ENCODE data around the gene PLPPR3. TPM values are rescaled to one million over a fixed set of nuclear protein-coding genes. Genes with fewer than 3 reads are reported as not detected.

Gene PLPPR3
- total RNA-seq, 6 experiments from 2014 or later: 0.09 TPM; not detected in 5

- H3K36me3 Mint-ChIP-seq (ENCODE audit: low read depth): no peaks in the 10 kb centered on the region
Measured at GRCh38 chr19:789701-790060, 32.1 kb downstream of the PLPPR3 start.

GRCh38 chr19:788983-789700, 32.6 kb downstream of the PLPPR3 start:
- Mint-ChIP-seq H3K36me3 (ENCODE audit: low read depth) (no peaks in the 10 kb centered on the region), H3K27me3 (ENCODE audit: insufficient read depth) (no peaks in the 10 kb centered on the region), H3K4me3 (peak overlapping the region; percentile 45; the same call in 1 of the 2 replicates), H3K4me1 (ENCODE audit: low read depth) (peaks cover 12% of the 10 kb centered on the region), H3K27ac (peak overlapping the region; percentile 30; the same call in 1 of the 2 replicates), H3K9me3 (no peaks in the 10 kb centered on the region)
- DNase-seq: no peak
- no peak for TF ChIP-seq CTCF (IDR thresholded peaks at IDR 0.05)

More at GRCh38 chr19:789701-790060, 32.1 kb downstream of the PLPPR3 start:
- H3K27ac Mint-ChIP-seq: peak overlapping the region; percentile 30; the same call in 1 of the 2 replicates
- no peaks in the 10 kb centered on the region for H3K27me3 Mint-ChIP-seq (ENCODE audit: insufficient read depth)
- peak overlapping the region; percentile 45; the same call in 1 of the 2 replicates for H3K4me3 Mint-ChIP-seq
- DNase-seq: no peak
- TF ChIP-seq CTCF (IDR thresholded peaks at IDR 0.05): no peak
- H3K9me3 Mint-ChIP-seq: no peaks in the 10 kb centered on the region
- H3K4me1 Mint-ChIP-seq (ENCODE audit: low read depth): peaks cover 12% of the 10 kb centered on the region

- no peak for DNase-seq
- no peaks in the 10 kb centered on the region for H3K9me3 Mint-ChIP-seq
Measured at GRCh38 chr19:788686-788982, 33.1 kb downstream of the PLPPR3 start.

GRCh38 chr19:787536-787935, 34.2 kb downstream of the PLPPR3 start:
- Mint-ChIP-seq H3K4me3 (no peak overlapping the region), H3K4me1 (ENCODE audit: low read depth) (peaks cover 20% of the 10 kb centered on the region), H3K9me3 (no peaks in the 10 kb centered on the region), H3K27me3 (ENCODE audit: insufficient read depth) (no peaks in the 10 kb centered on the region), H3K36me3 (ENCODE audit: low read depth) (no peaks in the 10 kb centered on the region), H3K27ac (no peak overlapping the region)
- no peak for TF ChIP-seq CTCF (IDR thresholded peaks at IDR 0.05)
- DNase-seq: no peak

More at GRCh38 chr19:788686-788982, 33.1 kb downstream of the PLPPR3 start:
- H3K36me3 Mint-ChIP-seq (ENCODE audit: low read depth): no peaks in the 10 kb centered on the region
- peaks cover 12% of the 10 kb centered on the region for H3K4me1 Mint-ChIP-seq (ENCODE audit: low read depth)
- H3K4me3 Mint-ChIP-seq: no peak overlapping the region
- no peaks in the 10 kb centered on the region for H3K27me3 Mint-ChIP-seq (ENCODE audit: insufficient read depth)
- peak overlapping the region; percentile 30; the same call in 1 of the 2 replicates for H3K27ac Mint-ChIP-seq
- TF ChIP-seq CTCF (IDR thresholded peaks at IDR 0.05): no peak

- no peaks in the 10 kb centered on the region for H3K36me3 Mint-ChIP-seq (ENCODE audit: low read depth)
- no peak for TF ChIP-seq CTCF (IDR thresholded peaks at IDR 0.05)
- H3K9me3 Mint-ChIP-seq: no peaks in the 10 kb centered on the region
- H3K4me1 Mint-ChIP-seq (ENCODE audit: low read depth): peaks cover 21% of the 10 kb centered on the region
- DNase-seq: no peak
- no peaks in the 10 kb centered on the region for H3K27me3 Mint-ChIP-seq (ENCODE audit: insufficient read depth)
- no peak overlapping the region for H3K4me3 Mint-ChIP-seq
- H3K27ac Mint-ChIP-seq: no peak overlapping the region
Measured at GRCh38 chr19:784541-784940, 37.2 kb downstream of the PLPPR3 start.

Measured in HFFc6 (cell line).